ENCODE measurements around the gene ZNF211.

ZNF211 gene

GRCh38 chr19:57632987-57633831, at the start of gene ZNF211:
Gene ZNF211, plus strand, starts transcription at chr19:57633168. Its CDS starts 179 bp downstream, at chr19:57633347.
- no peaks in the 10 kb centered on the region for H3K27me3 ChIP-seq (ENCODE audit: control insufficient read depth in 1 of 2, insufficient read depth in 2 of 2, low read length in 2 of 2)
- peaks cover 22 to 27% of the 10 kb centered on the region in 2 donors for H3K9me3 ChIP-seq (ENCODE audit: control insufficient read depth in 1 of 2, low read length in 2 of 2)
- peaks cover 14 to 31% of the 10 kb centered on the region in 2 donors for H3K36me3 ChIP-seq (ENCODE audit: control insufficient read depth in 1 of 2, insufficient read depth in 2 of 2, low read length in 2 of 2)
- peak within 1 kb of the TSS; percentile 63 to 77 for H3K9ac ChIP-seq (ENCODE audit: low read depth in 1 of 2, low read length in 2 of 2)
- peak within 1 kb of the TSS; percentile 87 to 90 for H3K4me3 ChIP-seq (ENCODE audit: low read depth in 1 of 2, low read length in 2 of 2)
- H3K27ac ChIP-seq (ENCODE audit: low read depth, low read length) = peak within 1 kb of the TSS; percentile 47
- peaks cover 7 to 12% of the 10 kb centered on the region in 2 donors for H3K4me1 ChIP-seq (ENCODE audit: control insufficient read depth in 1 of 2, insufficient read depth in 2 of 2, low read length in 2 of 2)

GRCh38 chr19:57583521-57584416, 49.2 kb upstream of the ZNF211 start, which contains the start of gene ZIK1:
Gene ZIK1, plus strand, starts transcription at chr19:57584145. Its CDS starts 212 bp downstream, at chr19:57584357.
- H3K27me3 ChIP-seq (ENCODE audit: control insufficient read depth in 1 of 2, insufficient read depth in 2 of 2, low read length in 2 of 2) = no peaks in the 10 kb centered on the region
- H3K36me3 ChIP-seq (ENCODE audit: control insufficient read depth in 1 of 2, insufficient read depth in 2 of 2, low read length in 2 of 2) = peaks cover 6 to 9% of the 10 kb centered on the region in 2 donors
- no peak within 1 kb of the TSS for H3K27ac ChIP-seq (ENCODE audit: low read depth, low read length)
- H3K9ac ChIP-seq (ENCODE audit: low read depth in 1 of 2, low read length in 2 of 2) = no peak within 1 kb of the TSS
- peaks cover 26 to 36% of the 10 kb centered on the region in 2 donors for H3K9me3 ChIP-seq (ENCODE audit: control insufficient read depth in 1 of 2, low read length in 2 of 2)
- H3K4me3 ChIP-seq (ENCODE audit: low read depth in 1 of 2, low read length in 2 of 2) = peak within 1 kb of the TSS; percentile 69 to 70
- peaks cover 11 to 19% of the 10 kb centered on the region in 2 donors for H3K4me1 ChIP-seq (ENCODE audit: control insufficient read depth in 1 of 2, insufficient read depth in 2 of 2, low read length in 2 of 2)

GRCh38 chr19:57587529-57587928, 45.4 kb upstream of the ZNF211 start:
- no peaks in the 10 kb centered on the region for H3K27me3 ChIP-seq (ENCODE audit: control insufficient read depth in 1 of 2, insufficient read depth in 2 of 2, low read length in 2 of 2)
- peaks cover 29 to 31% of the 10 kb centered on the region in 2 donors for H3K36me3 ChIP-seq (ENCODE audit: control insufficient read depth in 1 of 2, insufficient read depth in 2 of 2, low read length in 2 of 2)
- H3K9ac ChIP-seq (ENCODE audit: low read depth in 1 of 2, low read length in 2 of 2) = no peak overlapping the region
- peaks cover 11 to 13% of the 10 kb centered on the region in 2 donors for H3K4me1 ChIP-seq (ENCODE audit: control insufficient read depth in 1 of 2, insufficient read depth in 2 of 2, low read length in 2 of 2)
- H3K4me3 ChIP-seq (ENCODE audit: low read depth in 1 of 2, low read length in 2 of 2) = no peak overlapping the region
- no peak overlapping the region for H3K27ac ChIP-seq (ENCODE audit: low read depth, low read length)
- peaks cover 54 to 64% of the 10 kb centered on the region in 2 donors for H3K9me3 ChIP-seq (ENCODE audit: control insufficient read depth in 1 of 2, low read length in 2 of 2)

- H3K9ac ChIP-seq (ENCODE audit: low read depth in 1 of 2, low read length in 2 of 2) = no peak overlapping the region
- peak overlapping the region; percentile 79 to 85 for H3K4me3 ChIP-seq (ENCODE audit: low read depth in 1 of 2, low read length in 2 of 2)
- H3K4me1 ChIP-seq (ENCODE audit: control insufficient read depth in 1 of 2, insufficient read depth in 2 of 2, low read length in 2 of 2) = peaks cover 4 to 10% of the 10 kb centered on the region in 2 donors
- peaks cover 4 to 12% of the 10 kb centered on the region in 2 donors for H3K36me3 ChIP-seq (ENCODE audit: control insufficient read depth in 1 of 2, insufficient read depth in 2 of 2, low read length in 2 of 2)
- H3K9me3 ChIP-seq (ENCODE audit: control insufficient read depth in 1 of 2, low read length in 2 of 2) = peaks cover 13 to 24% of the 10 kb centered on the region in 2 donors
- no peaks in the 10 kb centered on the region for H3K27me3 ChIP-seq (ENCODE audit: control insufficient read depth in 1 of 2, insufficient read depth in 2 of 2, low read length in 2 of 2)
- H3K27ac ChIP-seq (ENCODE audit: low read depth, low read length) = no peak overlapping the region
Measured at GRCh38 chr19:57599377-57599760, 33.6 kb upstream of the ZNF211 start.

GRCh38 chr19:57599761-57600383, 33.1 kb upstream of the ZNF211 start, which contains the start of gene ZNF530:
Gene ZNF530, plus strand, starts transcription at chr19:57599885. Its CDS starts 4,461 bp downstream, at chr19:57604346.
- H3K9me3 ChIP-seq (ENCODE audit: control insufficient read depth in 1 of 2, low read length in 2 of 2) = peaks cover 18 to 27% of the 10 kb centered on the region in 2 donors
- no peak within 1 kb of the TSS for H3K27ac ChIP-seq (ENCODE audit: low read depth, low read length)
- peaks cover 4 to 10% of the 10 kb centered on the region in 2 donors for H3K4me1 ChIP-seq (ENCODE audit: control insufficient read depth in 1 of 2, insufficient read depth in 2 of 2, low read length in 2 of 2)
- H3K4me3 ChIP-seq (ENCODE audit: low read depth in 1 of 2, low read length in 2 of 2) = peak within 1 kb of the TSS; percentile 79 to 85
- no peaks in the 10 kb centered on the region for H3K27me3 ChIP-seq (ENCODE audit: control insufficient read depth in 1 of 2, insufficient read depth in 2 of 2, low read length in 2 of 2)
- H3K9ac ChIP-seq (ENCODE audit: low read depth in 1 of 2, low read length in 2 of 2) = peak within 1 kb of the TSS; percentile 39 to 40
- peaks cover 9 to 17% of the 10 kb centered on the region in 2 donors for H3K36me3 ChIP-seq (ENCODE audit: control insufficient read depth in 1 of 2, insufficient read depth in 2 of 2, low read length in 2 of 2)

GRCh38 chr19:57606931-57607330, 26.0 kb upstream of the ZNF211 start:
- H3K36me3 ChIP-seq (ENCODE audit: control insufficient read depth in 1 of 2, insufficient read depth in 2 of 2, low read length in 2 of 2) = peaks cover 17 to 36% of the 10 kb centered on the region in 2 donors
- no peak overlapping the region for H3K9ac ChIP-seq (ENCODE audit: low read depth in 1 of 2, low read length in 2 of 2)
- no peak overlapping the region for H3K27ac ChIP-seq (ENCODE audit: low read depth, low read length)
- H3K27me3 ChIP-seq (ENCODE audit: control insufficient read depth in 1 of 2, insufficient read depth in 2 of 2, low read length in 2 of 2) = no peaks in the 10 kb centered on the region
- no peaks in the 10 kb centered on the region for H3K4me1 ChIP-seq (ENCODE audit: control insufficient read depth in 1 of 2, insufficient read depth in 2 of 2, low read length in 2 of 2)
- H3K4me3 ChIP-seq (ENCODE audit: low read depth in 1 of 2, low read length in 2 of 2) = no peak overlapping the region
- peaks cover 52 to 64% of the 10 kb centered on the region in 2 donors for H3K9me3 ChIP-seq (ENCODE audit: control insufficient read depth in 1 of 2, low read length in 2 of 2)

- Histone ChIP-seq H3K9me3 (ENCODE audit: control insufficient read depth in 1 of 2, low read length in 2 of 2) (peaks cover 38 to 49% of the 10 kb centered on the region in 2 donors), H3K4me3 (ENCODE audit: low read depth in 1 of 2, low read length in 2 of 2) (no peak overlapping the region), H3K36me3 (ENCODE audit: control insufficient read depth in 1 of 2, insufficient read depth in 2 of 2, low read length in 2 of 2) (peaks cover 4 to 23% of the 10 kb centered on the region in 2 donors), H3K27ac (ENCODE audit: low read depth, low read length) (no peak overlapping the region), H3K9ac (ENCODE audit: low read depth in 1 of 2, low read length in 2 of 2) (no peak overlapping the region), H3K4me1 (ENCODE audit: control insufficient read depth in 1 of 2, insufficient read depth in 2 of 2, low read length in 2 of 2) (peaks cover 0 to 7% of the 10 kb centered on the region in 2 donors), H3K27me3 (ENCODE audit: control insufficient read depth in 1 of 2, insufficient read depth in 2 of 2, low read length in 2 of 2) (no peaks in the 10 kb centered on the region)
Measured at GRCh38 chr19:57611113-57611512, 21.9 kb upstream of the ZNF211 start.

GRCh38 chr19:57613941-57614743, 18.8 kb upstream of the ZNF211 start, which contains the start of gene ZNF134:
Gene ZNF134, plus strand, starts transcription at chr19:57614242. Its CDS starts 5,227 bp downstream, at chr19:57619469.
- Histone ChIP-seq H3K27ac (ENCODE audit: low read depth, low read length) (no peak within 1 kb of the TSS), H3K4me3 (ENCODE audit: low read depth in 1 of 2, low read length in 2 of 2) (peak within 1 kb of the TSS; percentile 88 to 98), H3K4me1 (ENCODE audit: control insufficient read depth in 1 of 2, insufficient read depth in 2 of 2, low read length in 2 of 2) (peaks cover 0 to 7% of the 10 kb centered on the region in 2 donors), H3K9me3 (ENCODE audit: control insufficient read depth in 1 of 2, low read length in 2 of 2) (peaks cover 51 to 56% of the 10 kb centered on the region in 2 donors), H3K9ac (ENCODE audit: low read depth in 1 of 2, low read length in 2 of 2) (peak within 1 kb of the TSS; percentile 71 to 74), H3K36me3 (ENCODE audit: control insufficient read depth in 1 of 2, insufficient read depth in 2 of 2, low read length in 2 of 2) (peaks cover 34 to 45% of the 10 kb centered on the region in 2 donors), H3K27me3 (ENCODE audit: control insufficient read depth in 1 of 2, insufficient read depth in 2 of 2, low read length in 2 of 2) (no peaks in the 10 kb centered on the region)

- H3K36me3 ChIP-seq (ENCODE audit: control insufficient read depth in 1 of 2, insufficient read depth in 2 of 2, low read length in 2 of 2) = peaks cover 46 to 57% of the 10 kb centered on the region in 2 donors
- peaks cover 60 to 68% of the 10 kb centered on the region in 2 donors for H3K9me3 ChIP-seq (ENCODE audit: control insufficient read depth in 1 of 2, low read length in 2 of 2)
- H3K4me1 ChIP-seq (ENCODE audit: control insufficient read depth in 1 of 2, insufficient read depth in 2 of 2, low read length in 2 of 2) = peaks cover 0 to 7% of the 10 kb centered on the region in 2 donors
- no peak overlapping the region for H3K27ac ChIP-seq (ENCODE audit: low read depth, low read length)
- no peak overlapping the region for H3K9ac ChIP-seq (ENCODE audit: low read depth in 1 of 2, low read length in 2 of 2)
- H3K27me3 ChIP-seq (ENCODE audit: control insufficient read depth in 1 of 2, insufficient read depth in 2 of 2, low read length in 2 of 2) = no peaks in the 10 kb centered on the region
- peak overlapping the region; percentile 88 to 98 for H3K4me3 ChIP-seq (ENCODE audit: low read depth in 1 of 2, low read length in 2 of 2)
Measured at GRCh38 chr19:57615346-57615745, 17.6 kb upstream of the ZNF211 start.

Measured in duodenal mucosa (tissue), 2 donors.